Choroid plexus epithelial cell (primary cell): Measurements from ENCODE around the gene ALG14.

Experiments
- DNase-seq: peaks from one replicate; pipeline ENCODE4 v3.0.0-alpha.2; 2010; ENCODE audit warnings: low read depth
- H3K4me3 ChIP-seq: 2 replicates; pipeline ENCODE4 v1.5.1; 2011; ENCODE audit warnings: low read depth, mild to moderate bottlenecking, control low read depth, low read length, moderate library complexity
- TF ChIP-seq, protein P1 (sequence below): conservative IDR thresholded peaks from 2 replicates; pipeline ENCODE4 v1.5.1; 2011; ENCODE audit warnings: low read depth, mild to moderate bottlenecking, control low read depth, inconsistent platforms, low read length, moderate library complexity

ALG14 gene

GRCh38 chr1:95073446-95073845 lies 695 bp upstream of the ALG14 start:
- H3K4me3 ChIP-seq: peak overlapping the region; percentile 96
- no peak for DNase-seq
- TF ChIP-seq, protein P1, sequence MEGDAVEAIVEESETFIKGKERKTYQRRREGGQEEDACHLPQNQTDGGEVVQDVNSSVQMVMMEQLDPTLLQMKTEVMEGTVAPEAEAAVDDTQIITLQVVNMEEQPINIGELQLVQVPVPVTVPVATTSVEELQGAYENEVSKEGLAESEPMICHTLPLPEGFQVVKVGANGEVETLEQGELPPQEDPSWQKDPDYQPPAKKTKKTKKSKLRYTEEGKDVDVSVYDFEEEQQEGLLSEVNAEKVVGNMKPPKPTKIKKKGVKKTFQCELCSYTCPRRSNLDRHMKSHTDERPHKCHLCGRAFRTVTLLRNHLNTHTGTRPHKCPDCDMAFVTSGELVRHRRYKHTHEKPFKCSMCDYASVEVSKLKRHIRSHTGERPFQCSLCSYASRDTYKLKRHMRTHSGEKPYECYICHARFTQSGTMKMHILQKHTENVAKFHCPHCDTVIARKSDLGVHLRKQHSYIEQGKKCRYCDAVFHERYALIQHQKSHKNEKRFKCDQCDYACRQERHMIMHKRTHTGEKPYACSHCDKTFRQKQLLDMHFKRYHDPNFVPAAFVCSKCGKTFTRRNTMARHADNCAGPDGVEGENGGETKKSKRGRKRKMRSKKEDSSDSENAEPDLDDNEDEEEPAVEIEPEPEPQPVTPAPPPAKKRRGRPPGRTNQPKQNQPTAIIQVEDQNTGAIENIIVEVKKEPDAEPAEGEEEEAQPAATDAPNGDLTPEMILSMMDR: no peak

DNA sequence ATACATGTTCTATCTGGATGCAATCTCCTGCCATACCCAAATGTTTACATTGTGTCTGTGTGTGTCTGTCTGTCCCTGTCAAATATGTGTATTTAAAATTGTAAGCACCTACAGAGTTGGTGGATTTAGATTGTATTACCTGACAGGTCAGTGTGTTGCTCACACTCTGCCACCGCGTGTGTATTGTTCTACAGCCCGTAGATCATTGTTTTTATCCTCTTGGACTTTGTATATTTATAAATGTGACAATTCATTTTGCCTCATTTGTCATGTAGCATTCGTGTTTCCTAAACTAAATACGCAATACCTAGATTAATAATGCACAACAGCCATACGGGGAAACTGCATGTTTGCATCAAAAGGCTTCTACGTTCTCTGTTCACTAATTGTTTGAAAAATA lies 634 bp downstream of the ALG14 start:
- TF ChIP-seq, protein P1: no peak
- no peak for DNase-seq
- peak overlapping the region; percentile 96 for H3K4me3 ChIP-seq

GRCh38 chr1:95071539-95071938 lies 1.2 kb downstream of the ALG14 start:
- peak; percentile 5 for DNase-seq
- H3K4me3 ChIP-seq: no peak overlapping the region
- TF ChIP-seq, protein P1: no peak

- DNase-seq: no peak
- H3K4me3 ChIP-seq: no peak overlapping the region
- TF ChIP-seq, protein P1: no peak
Measured at GRCh38 chr1:95069710-95070093, 3.0 kb downstream of the ALG14 start.

DNA sequence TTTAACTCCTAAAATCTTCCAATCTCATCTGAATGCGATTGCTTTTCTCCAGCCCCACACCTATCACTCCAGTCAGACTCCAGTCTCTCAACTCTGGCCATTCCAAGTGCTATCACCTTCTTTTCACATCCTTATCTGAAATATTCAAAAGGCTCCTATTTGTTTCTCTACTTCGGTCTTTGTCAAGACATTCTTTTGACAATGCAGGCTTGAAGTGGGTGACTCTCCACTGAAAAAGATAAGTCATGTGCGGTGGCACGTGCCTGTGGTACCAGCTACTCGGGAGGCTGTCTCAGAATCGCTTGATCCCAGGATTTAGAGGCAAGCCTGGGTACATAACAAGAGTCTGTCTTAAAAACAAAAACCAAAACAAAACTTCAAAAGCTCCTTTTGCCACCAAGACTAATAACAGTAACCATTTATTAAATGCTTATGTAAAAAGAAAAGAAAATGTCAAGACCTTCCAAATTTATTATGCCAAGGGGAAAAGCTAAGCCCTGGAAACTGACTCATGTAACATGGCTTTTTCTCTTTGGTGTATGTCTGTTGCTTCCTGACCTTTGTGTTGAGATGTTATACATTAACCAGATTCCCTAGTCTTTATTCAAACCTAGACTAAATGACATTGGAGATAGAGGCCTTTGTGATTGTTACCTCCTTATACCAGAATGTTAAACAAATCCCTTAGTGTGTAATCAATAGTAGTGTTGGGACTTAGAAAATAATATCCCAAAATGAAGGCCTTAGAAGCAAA lies 3.6 kb downstream of the ALG14 start:
- no peak for DNase-seq
- H3K4me3 ChIP-seq: no peak overlapping the region
- TF ChIP-seq, protein P1: no peak

DNA sequence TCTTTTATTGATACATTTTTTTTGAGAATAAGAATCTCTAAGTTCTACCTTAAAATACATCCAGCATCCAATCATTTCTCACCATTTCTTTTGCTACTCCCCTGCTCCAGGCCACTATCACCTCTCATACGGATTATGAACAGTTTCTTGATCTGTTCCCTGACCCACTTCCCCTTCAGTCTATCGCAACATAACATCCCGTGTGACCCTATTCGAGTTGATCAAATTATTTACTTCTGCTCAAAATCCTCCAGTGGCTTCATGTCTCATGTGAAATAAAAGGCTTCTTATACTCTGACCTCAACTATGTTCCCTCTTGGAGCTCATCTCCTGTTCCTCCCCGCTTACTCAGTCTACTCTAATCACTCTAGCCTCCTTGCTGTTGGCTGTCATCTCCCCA lies 5.2 kb downstream of the ALG14 start:
- no peak for DNase-seq
- TF ChIP-seq, protein P1: no peak
- H3K4me3 ChIP-seq: no peak overlapping the region

DNA sequence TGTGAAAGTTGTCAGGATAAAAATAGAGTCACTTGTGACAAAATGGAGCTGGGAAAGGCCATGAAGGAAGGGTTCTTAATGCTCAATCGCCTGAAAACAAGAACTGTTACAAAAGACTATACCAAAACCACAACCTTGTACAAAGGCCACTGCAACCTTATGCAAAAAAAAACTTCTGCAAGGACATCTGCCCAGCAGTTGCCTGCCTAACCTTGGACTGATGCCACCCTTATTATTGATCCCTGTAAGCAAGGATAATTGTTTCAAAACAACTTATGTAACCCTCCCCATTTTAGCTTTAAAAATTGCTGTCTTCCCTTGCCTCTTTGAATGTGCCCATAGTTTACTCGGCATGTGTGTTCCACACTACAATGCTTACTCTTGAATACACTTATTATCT lies 5.7 kb downstream of the ALG14 start:
- TF ChIP-seq, protein P1: no peak
- peak; percentile 5 for DNase-seq
- no peak overlapping the region for H3K4me3 ChIP-seq
